ENCODE measurements around the gene CEP128.

CEP128 gene

DNA sequence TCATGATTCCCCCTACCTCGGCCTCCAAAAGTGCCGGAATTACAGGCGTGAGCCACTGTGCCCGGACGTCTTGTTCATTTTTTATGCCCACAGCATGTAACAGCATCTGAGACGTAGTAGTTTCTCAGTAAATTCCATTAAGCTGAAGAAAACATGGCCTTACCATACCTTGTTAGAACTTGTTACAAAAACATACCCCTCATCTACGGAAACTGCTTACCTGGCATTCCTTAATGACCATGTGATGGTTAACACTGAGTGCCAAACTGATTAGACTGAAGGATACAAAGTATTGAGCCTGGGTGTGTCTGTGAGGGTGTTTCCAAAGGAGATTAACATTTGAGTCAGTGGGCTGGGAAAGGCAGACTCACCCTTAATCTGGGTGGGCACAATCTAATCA lies 186.8 kb downstream of the CEP128 start:
- no peak for DNase-seq (ENCODE audit: low read depth)
- H3K4me3 ChIP-seq (ENCODE audit: low read depth, low read length) = no peak overlapping the region
- TF ChIP-seq, protein P1, sequence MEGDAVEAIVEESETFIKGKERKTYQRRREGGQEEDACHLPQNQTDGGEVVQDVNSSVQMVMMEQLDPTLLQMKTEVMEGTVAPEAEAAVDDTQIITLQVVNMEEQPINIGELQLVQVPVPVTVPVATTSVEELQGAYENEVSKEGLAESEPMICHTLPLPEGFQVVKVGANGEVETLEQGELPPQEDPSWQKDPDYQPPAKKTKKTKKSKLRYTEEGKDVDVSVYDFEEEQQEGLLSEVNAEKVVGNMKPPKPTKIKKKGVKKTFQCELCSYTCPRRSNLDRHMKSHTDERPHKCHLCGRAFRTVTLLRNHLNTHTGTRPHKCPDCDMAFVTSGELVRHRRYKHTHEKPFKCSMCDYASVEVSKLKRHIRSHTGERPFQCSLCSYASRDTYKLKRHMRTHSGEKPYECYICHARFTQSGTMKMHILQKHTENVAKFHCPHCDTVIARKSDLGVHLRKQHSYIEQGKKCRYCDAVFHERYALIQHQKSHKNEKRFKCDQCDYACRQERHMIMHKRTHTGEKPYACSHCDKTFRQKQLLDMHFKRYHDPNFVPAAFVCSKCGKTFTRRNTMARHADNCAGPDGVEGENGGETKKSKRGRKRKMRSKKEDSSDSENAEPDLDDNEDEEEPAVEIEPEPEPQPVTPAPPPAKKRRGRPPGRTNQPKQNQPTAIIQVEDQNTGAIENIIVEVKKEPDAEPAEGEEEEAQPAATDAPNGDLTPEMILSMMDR (IDR thresholded peaks at IDR 0.05; ENCODE audit: low read depth, low read length, missing control alignments) = no peak

DNA sequence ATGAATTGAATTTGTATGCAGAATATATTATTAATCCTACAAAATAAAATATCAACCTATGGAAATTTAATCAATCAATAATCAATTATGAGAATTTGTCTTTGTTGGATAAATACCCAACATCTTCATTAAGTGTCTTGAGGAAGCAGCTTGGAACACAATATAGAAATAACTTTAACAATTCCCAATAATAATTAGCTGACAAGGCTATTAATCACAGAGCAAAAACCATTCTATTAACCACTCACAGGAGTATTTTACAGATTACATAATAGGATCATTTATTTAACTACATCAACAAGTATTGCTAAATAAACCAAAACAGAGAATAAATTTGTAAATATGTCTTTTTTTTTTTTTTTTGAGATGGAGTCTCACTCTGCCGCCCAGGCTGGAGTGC lies 190.3 kb downstream of the CEP128 start:
- no peak overlapping the region for H3K4me3 ChIP-seq (ENCODE audit: low read depth, low read length)
- DNase-seq (ENCODE audit: low read depth) = no peak
- TF ChIP-seq, protein P1 (IDR thresholded peaks at IDR 0.05; ENCODE audit: low read depth, low read length, missing control alignments) = no peak

DNA sequence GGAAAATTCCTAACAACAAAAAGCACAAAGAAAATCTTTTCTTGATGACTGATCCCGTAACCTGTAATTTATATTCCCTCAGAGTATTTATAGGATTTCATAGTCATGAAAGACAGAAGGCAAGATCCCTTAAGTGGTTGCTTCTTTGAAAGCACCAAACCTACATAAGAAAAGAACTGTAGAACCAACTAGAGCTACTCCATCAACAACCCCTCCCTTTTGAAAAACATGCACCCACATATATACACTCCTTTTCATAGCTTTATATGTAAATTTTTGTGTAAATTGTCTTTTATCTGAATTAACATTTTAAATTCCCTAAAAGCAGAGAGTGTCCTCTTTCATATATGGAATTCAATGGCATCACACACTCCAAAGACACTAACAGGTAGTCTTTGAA lies 215.3 kb downstream of the CEP128 start:
- TF ChIP-seq, protein P1 (IDR thresholded peaks at IDR 0.05; ENCODE audit: low read depth, low read length, missing control alignments) = no peak
- no peak overlapping the region for H3K4me3 ChIP-seq (ENCODE audit: low read depth, low read length)
- no peak for DNase-seq (ENCODE audit: low read depth)

DNA sequence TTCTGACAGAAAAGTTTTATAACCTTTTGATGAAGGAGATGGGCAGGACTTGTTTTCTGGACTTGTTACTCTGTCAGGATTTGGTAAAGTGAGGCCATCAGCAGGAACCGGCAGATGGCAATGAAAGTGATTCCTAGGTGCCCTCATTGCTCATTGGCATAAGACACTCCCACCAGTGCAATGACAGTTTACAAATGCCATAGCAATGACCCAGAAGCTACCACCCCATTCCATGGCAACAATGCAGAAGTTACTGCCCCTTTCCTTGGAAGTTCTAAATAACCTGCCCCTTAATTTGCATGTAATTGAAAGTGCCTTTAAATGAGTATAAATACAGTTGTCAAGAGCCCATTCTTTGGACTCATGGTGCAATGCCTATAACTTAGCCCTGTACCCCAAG lies 222.6 kb downstream of the CEP128 start:
- H3K4me3 ChIP-seq (ENCODE audit: low read depth, low read length) = no peak overlapping the region
- DNase-seq (ENCODE audit: low read depth) = no peak
- TF ChIP-seq, protein P1 (IDR thresholded peaks at IDR 0.05; ENCODE audit: low read depth, low read length, missing control alignments) = no peak

DNA sequence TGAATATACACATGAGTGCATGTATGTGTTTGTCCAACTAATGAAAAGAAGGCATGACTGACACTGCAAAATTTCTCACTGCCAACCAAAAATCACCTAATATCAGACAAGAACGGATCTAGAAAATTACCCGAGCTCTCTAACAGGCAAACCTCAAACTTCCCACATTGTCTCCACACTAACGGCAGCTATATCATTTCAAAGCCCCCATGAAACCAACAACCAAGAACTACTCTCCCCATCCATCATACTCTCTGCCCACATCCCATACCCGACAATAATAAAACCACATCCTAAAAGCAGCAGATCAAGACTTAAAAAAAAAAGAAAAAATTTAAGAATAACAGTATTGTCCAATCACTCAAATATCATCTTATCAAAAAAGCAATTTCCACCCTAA lies 227.1 kb downstream of the CEP128 start:
- H3K4me3 ChIP-seq (ENCODE audit: low read depth, low read length) = no peak overlapping the region
- no peak for DNase-seq (ENCODE audit: low read depth)
- TF ChIP-seq, protein P1 (IDR thresholded peaks at IDR 0.05; ENCODE audit: low read depth, low read length, missing control alignments) = no peak

DNA sequence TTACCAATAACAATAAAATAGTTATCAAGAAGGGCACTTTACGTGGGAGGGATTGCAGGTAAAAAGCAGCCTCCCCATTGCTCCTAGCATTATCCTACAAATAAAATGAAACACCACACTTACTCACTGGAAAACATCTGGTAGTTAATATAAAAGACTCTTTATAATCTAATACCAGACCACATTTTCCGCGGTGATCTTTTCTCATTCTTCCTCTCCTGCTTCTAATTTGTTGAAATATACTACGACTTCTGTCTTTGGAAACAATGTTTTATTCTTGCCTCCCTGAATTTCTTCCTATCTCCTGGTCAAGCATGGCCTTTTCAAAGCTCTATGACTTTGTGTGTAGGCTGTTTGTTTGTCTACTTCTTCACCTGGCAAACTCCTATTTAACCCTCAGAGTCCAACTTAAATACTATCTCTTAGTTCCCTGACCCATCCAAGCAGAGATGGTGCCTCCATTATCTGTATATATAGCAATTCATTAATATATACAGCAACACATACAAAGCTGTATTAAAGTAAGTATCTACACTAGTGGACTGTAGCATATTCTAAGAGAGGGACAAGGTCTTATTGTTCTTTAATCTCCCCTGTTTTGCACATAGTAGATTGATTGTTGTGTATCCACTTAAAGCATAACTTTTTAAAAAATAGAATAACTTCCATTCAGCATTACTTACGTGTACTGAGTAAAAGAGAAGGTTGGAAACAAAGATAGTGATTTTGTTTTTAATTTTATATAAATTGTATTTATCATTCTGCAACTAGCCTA lies 228.3 kb downstream of the CEP128 start:
- DNase-seq (ENCODE audit: low read depth) = no peak
- TF ChIP-seq, protein P1 (IDR thresholded peaks at IDR 0.05; ENCODE audit: low read depth, low read length, missing control alignments) = no peak
- H3K4me3 ChIP-seq (ENCODE audit: low read depth, low read length) = no peak overlapping the region
